T-cell (primary cell): ENCODE data around the gene SELENOW. TPM values are rescaled to one million over a fixed set of nuclear protein-coding genes. Genes with fewer than 3 reads are reported as not detected.
"Not testable (repeated sequence)": the region's sequence is repeated elsewhere in the genome, so short reads cannot be mapped to it uniquely, and the experiment has no call there.

ENCODE experiments used
- ATAC-seq, 4 experiments: fragments of 200-7000 bp in 3 of 4; fragments of 150-1000 bp in 1 of 4; cut with Tn5 transposase; replicated peaks in 1 of 4; 1 replicate in 3 of 4; 2 replicates in 1 of 4; pipeline ENCODE4 v1.10.0; 2021; ENCODE audit warnings: moderate library complexity in 3 of 4, mild to moderate bottlenecking in 2 of 4, moderate number of reproducible peaks in 1 of 4
- CTCF ChIA-PET, 2 donors: fragments of 300-600 bp; sonication (Branson Sonifier 250); formaldehyde crosslinking; loops; one replicate each; lab custom pipeline; 2022; ENCODE audit warnings: antibody characterized with exemption in 2 of 2; lab: Charles Lee
- POLR2A ChIA-PET, 2 donors: fragments of 300-600 bp; sonication (Branson Sonifier 250); formaldehyde crosslinking; loops; one replicate each; lab custom pipeline; 2022; ENCODE audit warnings: antibody characterized with exemption in 2 of 2; lab: Charles Lee
- DNase-seq, 35 experiments: peaks; one replicate each; pipeline versions ENCODE4 v3.0.0 to v3.0.0-alpha.2; 2013 to 2023
- H3K27ac ChIP-seq: one replicate; pipeline ENCODE4 v1.5.1; 2013; ENCODE audit warnings: low read length
- H3K27me3 ChIP-seq, 2 experiments: replicated peaks in 1 of 2; 1 replicate in 1 of 2; 2 replicates in 1 of 2; pipeline versions ENCODE4 v1.6.1 to v1.7.0; 2013; ENCODE audit warnings: low read length in 1 of 2, mixed read lengths in 1 of 2; ENCODE audit not compliant: control insufficient read depth in 2 of 2, insufficient read depth in 2 of 2; ENCODE audit errors: extremely low read depth in 1 of 2
- H3K36me3 ChIP-seq, 2 donors: 1 replicate in 1 of 2; 2 replicates in 1 of 2; pipeline versions ENCODE4 v1.6.1 to v1.7.0; 2013; ENCODE audit warnings: low read length in 1 of 2; ENCODE audit not compliant: control insufficient read depth in 2 of 2, insufficient read depth in 1 of 2; ENCODE audit errors: extremely low read depth in 1 of 2
- H3K4me1 ChIP-seq, 2 experiments: 1 replicate in 1 of 2; 2 replicates in 1 of 2; pipeline versions ENCODE4 v1.6.1 to v1.7.0; 2013; ENCODE audit warnings: low read length in 2 of 2, mixed read lengths in 1 of 2; ENCODE audit not compliant: insufficient read depth in 2 of 2, control insufficient read depth in 1 of 2; ENCODE audit errors: extremely low read depth in 1 of 2
- H3K4me3 ChIP-seq, 2 donors: 1 replicate in 1 of 2; 2 replicates in 1 of 2; pipeline versions ENCODE4 v1.5.1 to v1.7.0; 2013; ENCODE audit warnings: mild to moderate bottlenecking in 2 of 2, low read length in 1 of 2, moderate library complexity in 1 of 2; ENCODE audit not compliant: control insufficient read depth in 1 of 2; ENCODE audit errors: extremely low read depth in 1 of 2
- H3K9me3 ChIP-seq: 2 replicates; pipeline ENCODE4 v1.7.0; 2013
- H3K27ac Mint-ChIP-seq, 2 donors: one replicate each; pipeline ENCODE4 v1.8.0; 2020 to 2021; ENCODE audit warnings: mild to moderate bottlenecking in 2 of 2, mixed read lengths in 2 of 2
- H3K27me3 Mint-ChIP-seq, 2 donors: one replicate each; pipeline ENCODE4 v1.8.0; 2021 to 2022; ENCODE audit warnings: mixed read lengths in 2 of 2
- H3K36me3 Mint-ChIP-seq: one replicate; pipeline ENCODE4 v1.8.0; 2021; ENCODE audit warnings: mixed read lengths
- H3K4me1 Mint-ChIP-seq, 3 donors: one replicate each; pipeline ENCODE4 v1.8.0; 2020 to 2022; ENCODE audit warnings: mixed read lengths in 3 of 3, mild to moderate bottlenecking in 1 of 3
- H3K4me3 Mint-ChIP-seq, 3 donors: one replicate each; pipeline ENCODE4 v1.8.0; 2020 to 2022; ENCODE audit warnings: mild to moderate bottlenecking in 3 of 3, mixed read lengths in 3 of 3, moderate library complexity in 3 of 3
- H3K9me3 Mint-ChIP-seq, 3 donors: one replicate each; pipeline ENCODE4 v1.8.0; 2020 to 2022; ENCODE audit warnings: mixed read lengths in 3 of 3
- WGBS: methylation state at CpG from one replicate; pipeline ENCODE4 v1.1.5; 2013; ENCODE audit warnings: missing lambda C conversion rate; ENCODE audit not compliant: insufficient coverage; 5-methylcytosine and 5-hydroxymethylcytosine counted together
- total RNA-seq, 35 experiments: library from RNA in 6 of 35; stranded (reverse) in 6 of 35; fragments of 120-200 nt in 1 of 35; gene quantifications; one replicate each; pipeline versions ENCODE4 v1.2.1 to v1.2.4 and lab custom pipeline; 2013 to 2026

Gene SELENOW
- total RNA-seq, 5 donors from 2014 or later (not counting 1 experiment from before 2014, with no cell fraction given): 91.5 to 111 (median 101) TPM

DNA sequence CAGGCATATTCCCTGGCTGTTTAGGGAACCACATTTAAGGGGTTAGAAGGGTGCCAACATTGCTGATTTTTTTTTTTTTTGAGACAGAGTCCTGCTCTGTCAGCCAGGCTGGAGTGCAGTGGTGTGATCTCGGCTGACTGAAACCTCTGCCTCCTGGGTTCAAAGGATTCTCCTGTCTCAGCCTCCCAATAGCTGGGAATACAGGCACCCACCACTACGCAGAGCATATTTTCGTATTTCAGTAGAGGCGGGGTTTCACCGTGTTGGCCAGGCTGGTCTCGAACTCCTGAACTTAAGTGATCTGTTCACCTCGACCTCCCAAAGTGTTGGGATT lies 35.5 kb downstream of the SELENOW start:
- Histone ChIP-seq H3K9me3 (no peaks in the 10 kb centered on the region), H3K4me1 (peaks cover 0 to 2% of the 10 kb centered on the region in 2 experiments), H3K36me3 (no peaks in the 10 kb centered on the region), H3K27ac (no peak overlapping the region), H3K4me3 (no peak overlapping the region), H3K27me3 (peaks cover 0 to 19% of the 10 kb centered on the region in 2 experiments)
- ChIA-PET POLR2A (no interaction called here), CTCF (no interaction called here)
- H3K9me3 Mint-ChIP-seq: no peaks in the 10 kb centered on the region
- no peak overlapping the region for H3K4me3 Mint-ChIP-seq
- no peak overlapping the region for H3K27ac Mint-ChIP-seq
- DNase-seq (no peak), ATAC-seq (no peak)
- H3K4me1 Mint-ChIP-seq: no peaks in the 10 kb centered on the region
- peaks cover 17 to 22% of the 10 kb centered on the region in 2 donors for H3K27me3 Mint-ChIP-seq
- 82% methylated on average over 3 of the region's 7 CpGs for WGBS
- no peaks in the 10 kb centered on the region for H3K36me3 Mint-ChIP-seq

DNA sequence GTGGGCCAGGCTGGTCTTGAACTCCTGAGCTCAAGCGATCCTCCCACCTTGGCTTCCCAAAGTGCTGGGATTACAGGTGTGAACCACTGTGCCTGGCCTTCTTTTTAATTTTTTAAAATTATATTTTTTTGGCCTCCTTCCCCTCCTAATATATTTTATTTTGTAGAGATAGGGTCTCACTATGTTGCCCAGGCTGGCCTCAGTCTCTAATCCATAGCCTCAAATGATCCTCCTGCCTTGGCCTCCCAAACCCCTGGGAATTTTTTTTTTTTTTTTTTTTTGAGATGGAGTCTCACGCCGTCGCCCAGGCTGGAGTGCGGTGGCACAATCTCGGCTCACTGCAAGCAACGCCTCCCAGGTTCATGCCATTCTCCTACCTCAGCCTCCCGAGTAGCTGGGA lies 37.8 kb downstream of the SELENOW start:
- H3K9me3 ChIP-seq, H3K4me1 Mint-ChIP-seq, H3K27ac Mint-ChIP-seq, CTCF ChIA-PET, H3K27ac ChIP-seq, POLR2A ChIA-PET, H3K9me3 Mint-ChIP-seq, H3K4me3 ChIP-seq, H3K4me3 Mint-ChIP-seq, DNase-seq, H3K36me3 Mint-ChIP-seq, H3K4me1 ChIP-seq, H3K36me3 ChIP-seq, ATAC-seq: not testable (repeated sequence)
- H3K27me3 ChIP-seq: peaks cover 3 to 35% of the 10 kb centered on the region in 2 experiments
- peaks cover 34 to 40% of the 10 kb centered on the region in 2 donors for H3K27me3 Mint-ChIP-seq
- no CpG with 5 or more reads among the region's 8 CpGs for WGBS

DNA sequence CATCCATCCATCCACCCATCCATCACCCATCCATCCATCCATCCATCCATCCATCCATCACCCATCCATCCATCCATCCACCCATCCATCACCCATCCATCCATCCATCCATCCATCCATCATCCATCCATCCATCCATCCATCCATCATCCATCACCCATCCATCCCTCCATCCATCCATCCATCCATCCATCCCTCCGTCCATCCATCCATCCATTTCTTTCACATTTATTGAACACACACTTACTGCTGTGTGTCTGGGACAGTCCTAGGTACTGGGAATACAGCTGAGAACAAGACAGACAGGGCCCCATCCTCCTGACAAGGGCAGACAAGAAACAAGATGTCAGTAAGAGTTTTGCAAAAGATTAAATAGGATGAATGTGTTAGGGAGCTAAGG lies 39.7 kb downstream of the SELENOW start:
- H3K4me3 ChIP-seq, H3K4me1 ChIP-seq, POLR2A ChIA-PET, H3K9me3 ChIP-seq, H3K4me1 Mint-ChIP-seq, H3K27ac ChIP-seq, ATAC-seq, H3K27ac Mint-ChIP-seq, H3K36me3 Mint-ChIP-seq, DNase-seq, H3K36me3 ChIP-seq, H3K9me3 Mint-ChIP-seq, H3K4me3 Mint-ChIP-seq: not testable (repeated sequence)
- CTCF ChIA-PET: interaction anchor here in 1 of 2 donors (0.5 kb wide), 1 partner anchor 51 kb away, joined by 3 read pairs; no protein-coding TSS in a partner anchor
- H3K27me3 ChIP-seq: peaks cover 3 to 51% of the 10 kb centered on the region in 2 experiments
- WGBS: 100% methylated on average over 1 of the region's 1 CpG
- peaks cover 48% of the 10 kb centered on the region in 2 donors for H3K27me3 Mint-ChIP-seq

DNA sequence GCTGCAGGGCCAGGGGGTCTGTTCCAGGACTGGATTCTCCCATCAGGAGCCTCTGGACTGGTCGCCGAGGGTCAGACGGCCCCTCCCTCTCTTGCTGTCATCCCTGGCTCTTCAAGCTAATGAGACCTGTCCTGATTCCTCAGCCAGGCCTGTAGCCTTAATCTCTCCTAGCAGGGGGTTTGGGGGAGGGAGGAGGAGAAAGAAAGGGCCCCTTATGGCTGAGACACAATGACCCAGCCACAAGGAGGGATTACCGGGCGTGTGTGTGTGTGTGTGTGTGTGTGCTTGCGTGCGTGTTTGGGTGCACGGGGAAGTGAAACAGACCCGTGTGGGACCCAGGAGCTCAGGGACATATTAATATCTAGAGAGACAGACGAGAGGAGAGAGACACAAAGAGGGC lies 41.4 kb downstream of the SELENOW start:
- no peak for ATAC-seq
- WGBS: 16% methylated on average over 5 of the region's 10 CpGs
- ChIA-PET POLR2A (no interaction called here), CTCF (no interaction called here)
- H3K27ac Mint-ChIP-seq: no peak overlapping the region
- peaks cover 3 to 52% of the 10 kb centered on the region in 2 experiments for H3K27me3 ChIP-seq
- no peaks in the 10 kb centered on the region for H3K9me3 ChIP-seq
- no peaks in the 10 kb centered on the region for H3K4me1 ChIP-seq
- H3K36me3 ChIP-seq: no peaks in the 10 kb centered on the region
- no peaks in the 10 kb centered on the region for H3K36me3 Mint-ChIP-seq
- no peak overlapping the region for H3K27ac ChIP-seq
- peaks cover 44 to 47% of the 10 kb centered on the region in 2 donors for H3K27me3 Mint-ChIP-seq
- peaks cover 0 to 4% (median 0%) of the 10 kb centered on the region in 3 donors for H3K4me1 Mint-ChIP-seq
- H3K4me3 ChIP-seq: no peak overlapping the region
- H3K9me3 Mint-ChIP-seq: no peaks in the 10 kb centered on the region
- no peak for DNase-seq
- no peak overlapping the region for H3K4me3 Mint-ChIP-seq

DNA sequence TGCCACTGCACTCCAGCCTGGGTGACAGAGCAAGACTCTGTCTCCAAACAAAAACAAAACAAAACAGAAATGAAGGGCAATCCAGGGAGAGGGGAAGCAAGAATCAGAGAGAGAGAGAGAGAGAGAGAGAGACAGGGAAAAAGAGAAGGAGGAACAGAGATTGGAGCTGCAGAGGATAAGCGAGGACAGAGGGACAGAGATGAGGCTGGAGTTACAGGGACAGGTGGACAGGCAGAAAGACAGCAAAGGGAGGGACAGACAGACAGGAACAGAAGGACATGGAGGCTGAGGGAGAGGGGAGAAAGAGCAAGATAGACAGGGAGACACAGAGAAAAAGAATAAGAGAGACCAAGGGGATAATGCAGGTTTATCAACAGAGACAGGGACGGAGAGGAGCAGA lies 41.9 kb downstream of the SELENOW start:
- Mint-ChIP-seq H3K4me1 (peaks cover 0 to 4% (median 0%) of the 10 kb centered on the region in 3 donors), H3K36me3 (no peaks in the 10 kb centered on the region), H3K4me3 (no peak overlapping the region), H3K9me3 (no peaks in the 10 kb centered on the region), H3K27me3 (peaks cover 44 to 47% of the 10 kb centered on the region in 2 donors), H3K27ac (no peak overlapping the region)
- 73% methylated on average over 2 of the region's 2 CpGs for WGBS
- ChIA-PET CTCF (interaction anchor here in 1 of 2 donors (0.6 kb wide), 1 partner anchor 21 kb away, joined by 3 read pairs; no protein-coding TSS in a partner anchor), POLR2A (no interaction called here)
- Histone ChIP-seq H3K27me3 (peaks cover 3 to 55% of the 10 kb centered on the region in 2 experiments), H3K27ac (no peak overlapping the region), H3K9me3 (no peaks in the 10 kb centered on the region), H3K4me3 (no peak overlapping the region), H3K4me1 (no peaks in the 10 kb centered on the region), H3K36me3 (no peaks in the 10 kb centered on the region)
- ATAC-seq (no peak), DNase-seq (no peak)

DNA sequence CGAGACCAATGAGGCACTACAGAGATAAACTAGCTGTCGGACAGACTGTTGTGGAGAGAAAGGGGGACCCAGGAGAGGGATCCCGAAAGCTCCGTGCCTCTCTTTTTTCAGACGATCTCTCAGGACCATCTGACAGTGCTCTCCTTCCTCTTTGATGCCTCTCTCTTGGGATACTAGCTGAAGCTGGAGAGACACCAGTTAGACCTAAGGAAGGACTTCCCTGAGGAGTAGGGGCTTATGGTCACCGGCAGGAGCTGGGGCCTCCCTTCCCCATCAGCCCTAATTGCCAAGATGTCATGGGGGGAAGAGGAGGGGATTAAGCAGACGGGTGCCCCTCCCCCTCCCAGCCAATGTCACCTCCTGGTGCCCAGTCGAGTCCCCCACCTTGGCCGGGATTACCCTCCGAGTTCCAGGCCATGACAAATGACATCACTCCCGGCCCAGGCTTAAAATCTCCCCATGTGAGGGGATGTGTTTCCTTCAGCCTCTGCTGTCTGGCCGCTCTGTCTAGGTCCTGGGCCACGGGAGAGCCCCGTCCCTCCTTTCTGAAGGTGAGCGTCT lies 43.0 kb downstream of the SELENOW start, which contains the start of gene CRX:
TSS of gene CRX (plus strand) at position 478 of the 561 bp plus-strand sequence. CDS start 12,507 bp downstream, outside the sequence.
- H3K27ac Mint-ChIP-seq: no peak within 1 kb of the TSS
- no peaks in the 10 kb centered on the region for H3K36me3 Mint-ChIP-seq
- 43% methylated on average over 7 of the region's 15 CpGs for WGBS
- Histone ChIP-seq H3K27ac (no peak within 1 kb of the TSS), H3K36me3 (no peaks in the 10 kb centered on the region), H3K4me3 (no peak within 1 kb of the TSS), H3K27me3 (peaks cover 3 to 55% of the 10 kb centered on the region in 2 experiments), H3K9me3 (no peaks in the 10 kb centered on the region), H3K4me1 (no peaks in the 10 kb centered on the region)
- H3K4me1 Mint-ChIP-seq: peaks cover 0 to 4% (median 0%) of the 10 kb centered on the region in 3 donors
- no peak within 1 kb of the TSS for H3K4me3 Mint-ChIP-seq
- ChIA-PET POLR2A (no interaction called here), CTCF (interaction anchor here in 1 of 2 donors (0.5 kb wide), 1 partner anchor 513 kb away, joined by 3 read pairs; no protein-coding TSS in a partner anchor)
- DNase-seq (no peak), ATAC-seq (no peak)
- no peaks in the 10 kb centered on the region for H3K9me3 Mint-ChIP-seq
- H3K27me3 Mint-ChIP-seq: peaks cover 44 to 47% of the 10 kb centered on the region in 2 donors
